ENCODE data around the gene THY1. TPM values are rescaled to one million over a fixed set of nuclear protein-coding genes. Genes with fewer than 3 reads are reported as not detected.

THY1 gene
- total and polyA plus RNA-seq, 4 experiments from 2014 or later = not detected

DNA sequence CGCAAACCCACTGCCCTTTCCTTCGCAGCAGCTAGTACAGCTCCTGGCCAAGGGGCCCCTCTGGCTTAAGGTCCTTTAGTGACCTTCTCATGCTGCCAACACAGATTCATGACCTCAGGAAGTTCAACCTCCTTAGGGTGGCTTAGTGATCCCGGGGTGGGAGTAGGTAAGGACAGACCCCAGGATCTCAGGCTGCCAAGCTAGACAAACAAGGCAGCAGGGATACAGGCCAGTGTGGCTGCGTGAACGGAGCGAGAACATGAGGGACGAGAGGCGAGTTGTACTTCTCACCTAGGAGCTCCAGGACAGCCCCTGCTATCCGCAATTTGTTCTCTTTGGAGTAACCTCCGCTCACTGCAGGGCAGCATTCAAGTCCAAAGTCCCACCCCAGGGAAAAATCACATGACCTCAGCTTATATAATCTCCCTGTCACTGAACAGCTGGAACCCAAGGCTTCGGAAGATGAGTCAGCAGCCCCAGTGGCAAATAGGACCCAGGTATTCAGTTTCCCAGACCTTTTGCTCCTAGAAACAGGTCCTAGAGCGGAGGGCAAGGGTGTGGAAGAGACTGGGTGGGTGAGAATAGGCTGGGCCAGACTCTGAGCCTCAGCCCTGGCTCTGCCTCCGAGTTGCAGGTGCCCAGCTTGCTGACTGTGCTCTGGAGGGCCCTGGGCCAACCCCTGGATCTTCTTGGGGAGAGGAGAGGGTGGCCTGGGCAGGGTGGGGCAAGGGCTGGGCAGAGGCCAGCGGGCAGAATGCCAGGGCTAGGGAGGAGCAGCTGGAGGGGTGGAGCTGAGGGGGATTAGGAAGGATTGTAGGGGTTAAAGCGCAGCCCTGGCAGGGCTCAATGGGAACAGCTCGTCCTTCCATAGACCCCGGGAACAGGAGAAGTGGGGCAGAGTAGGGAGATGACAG is 54.6 kb downstream of the THY1 start:
- Mint-ChIP-seq H3K36me3 (no peaks in the 10 kb centered on the region), H3K9me3 (no peaks in the 10 kb centered on the region), H3K27me3 (peaks cover 26 to 42% of the 10 kb centered on the region in 2 donors)

GRCh38 chr11:119367661-119368120 is 55.3 kb downstream of the THY1 start:
- CTCF ChIA-PET (ENCODE audit: partially characterized antibody) = interaction anchor here (1.2 to 4.0 kb wide), 2 partner anchors 12 to 14 kb away, joined by 4 to 25 read pairs; no protein-coding TSS in a partner anchor
- Mint-ChIP-seq H3K27me3 (peaks cover 27 to 45% of the 10 kb centered on the region in 2 donors), H3K4me1 (peaks cover 9 to 23% (median 15%) of the 10 kb centered on the region in 4 donors), H3K36me3 (no peaks in the 10 kb centered on the region), H3K27ac (no peak overlapping the region), H3K4me3 (no peak overlapping the region), H3K9me3 (no peaks in the 10 kb centered on the region)
- Histone ChIP-seq H3K4me1 (ENCODE audit: insufficient read depth, low read length) (peaks cover 19% of the 10 kb centered on the region), H3K27me3 (ENCODE audit: insufficient read depth, low read length) (peaks cover 21% of the 10 kb centered on the region), H3K9me3 (ENCODE audit: control insufficient read depth in 1 of 2, low read length in 2 of 2) (no peaks in the 10 kb centered on the region), H3K27ac (ENCODE audit: low read depth, low read length) (no peak overlapping the region), H3K4me3 (ENCODE audit: low read length in 2 of 2) (no peak overlapping the region), H3K36me3 (ENCODE audit: insufficient read depth, low read length) (no peaks in the 10 kb centered on the region)
- no peak for DNase-seq
- POLR2A ChIA-PET (ENCODE audit: partially characterized antibody) = no interaction called here
- intact Hi-C loops (cut with micrococcal nuclease) = no loop called here

More for the DNA sequence above, 54.6 kb downstream of the THY1 start:
- peaks cover 21% of the 10 kb centered on the region for H3K27me3 ChIP-seq (ENCODE audit: insufficient read depth, low read length)
- DNase-seq = no peak
- H3K4me1 Mint-ChIP-seq = peaks cover 7 to 19% (median 14%) of the 10 kb centered on the region in 4 donors
- H3K27ac ChIP-seq (ENCODE audit: low read depth, low read length) = no peak overlapping the region
- peaks cover 20% of the 10 kb centered on the region for H3K4me1 ChIP-seq (ENCODE audit: insufficient read depth, low read length)
- ChIA-PET POLR2A (ENCODE audit: partially characterized antibody) (no interaction called here), CTCF (ENCODE audit: partially characterized antibody) (interaction anchor here (1.1 to 4.0 kb wide), 3 partner anchors 12 to 15 kb away, joined by 3 to 25 read pairs (median 4); partner anchors contain the start of gene USP2)
- H3K9me3 ChIP-seq (ENCODE audit: control insufficient read depth in 1 of 2, low read length in 2 of 2) = no peaks in the 10 kb centered on the region
- H3K4me3 Mint-ChIP-seq = no peak overlapping the region
- H3K4me3 ChIP-seq (ENCODE audit: low read length in 2 of 2) = no peak overlapping the region
- H3K27ac Mint-ChIP-seq = no peak overlapping the region
- intact Hi-C loops (cut with micrococcal nuclease) = no loop called here
- no peaks in the 10 kb centered on the region for H3K36me3 ChIP-seq (ENCODE audit: insufficient read depth, low read length)

Other genes starting within 250 kb of the THY1 start
- 1 to 10 TPM in 1 of 2 experiments, under 1 TPM in 1; 0.86 to 1.1 TPM for gene NHERF4, start 237.7 kb downstream of the THY1 start, total RNA-seq
- gene NHERF4, start 237.7 kb downstream of the THY1 start, polyA plus RNA-seq = not detected
- gene CBL, start 216.8 kb downstream of the THY1 start, total RNA-seq = 10 to 100 TPM; 39.5 to 39.8 TPM
- 10 to 100 TPM in 1 of 2 donors, 1 to 10 TPM in 1; 3.6 to 15.6 TPM for gene CBL, start 216.8 kb downstream of the THY1 start, polyA plus RNA-seq
- under 1 TPM; 0.26 to 0.28 TPM for gene MCAM, start 106.0 kb downstream of the THY1 start, total RNA-seq
- gene MCAM, start 106.0 kb downstream of the THY1 start, polyA plus RNA-seq = under 1 TPM; 0.40 to 0.82 TPM
- 10 to 100 TPM; 17.5 to 18.3 TPM for gene RNF26, start 88.6 kb downstream of the THY1 start, total RNA-seq
- gene RNF26, start 88.6 kb downstream of the THY1 start, polyA plus RNA-seq = 10 to 100 TPM; 33.1 to 50.8 TPM
- gene C1QTNF5, start 82.3 kb downstream of the THY1 start, total RNA-seq = not detected
- gene C1QTNF5, start 82.3 kb downstream of the THY1 start, polyA plus RNA-seq = not detected
- not detected for gene MFRP, start 76.5 kb downstream of the THY1 start, total RNA-seq
- not detected for gene MFRP, start 76.5 kb downstream of the THY1 start, polyA plus RNA-seq
- gene USP2, start 41.5 kb downstream of the THY1 start, total RNA-seq = under 1 TPM; 0.17 to 0.22 TPM
- gene USP2, start 41.5 kb downstream of the THY1 start, polyA plus RNA-seq = under 1 TPM in 1 of 2 donors, not detected in 1; 0.21 TPM

Measured in CD4-positive, alpha-beta memory T cell (primary cell).